ENCODE results near the gene JPH2.

GRCh38 chr20:44081888-44082287, 105.1 kb downstream of the JPH2 start:
- TF ChIP-seq MXI1 (IDR thresholded peaks at IDR 0.05; ENCODE audit: borderline replicate concordance, low read depth, low read length) = no peak
- TF ChIP-seq CTCF (conservative IDR thresholded peaks at IDR 0.05; ENCODE audit: low read depth, low read length) = no peak
- TF ChIP-seq POLR2A (IDR thresholded peaks at IDR 0.05; ENCODE audit: low read depth, low read length) = no peak
- TF ChIP-seq CHD1 (IDR thresholded peaks at IDR 0.05; ENCODE audit: low read depth, low read length) = no peak
- TF ChIP-seq SMC3 (IDR thresholded peaks at IDR 0.05; ENCODE audit: low read depth, low read length) = no peak
- TF ChIP-seq USF2 (IDR thresholded peaks at IDR 0.05; ENCODE audit: low read depth, low read length) = no peak
- TF ChIP-seq BHLHE40 (IDR thresholded peaks at IDR 0.05; ENCODE audit: low read depth, low read length) = no peak
- TF ChIP-seq ELK1 (IDR thresholded peaks at IDR 0.05; ENCODE audit: borderline replicate concordance, low read depth, low read length) = no peak
- no peak for TF ChIP-seq CEBPB (IDR thresholded peaks at IDR 0.05; ENCODE audit: low read depth, low read length)
- no peak for TF ChIP-seq RCOR1 (IDR thresholded peaks at IDR 0.05; ENCODE audit: insufficient replicate concordance, low read length)
- TF ChIP-seq RFX5 (IDR thresholded peaks at IDR 0.05; ENCODE audit: low read depth, low read length) = no peak
- TF ChIP-seq MAZ (IDR thresholded peaks at IDR 0.05; ENCODE audit: borderline replicate concordance, low read depth, low read length) = no peak
- TF ChIP-seq NFE2L2 (IDR thresholded peaks at IDR 0.05; ENCODE audit: low read depth, low read length) = no peak
- TF ChIP-seq MAFK (IDR thresholded peaks at IDR 0.05; ENCODE audit: low read depth, low read length) = no peak
